Skin epidermis (tissue), 12 donors: ENCODE measurements around the gene DNAH6.

Source experiments
- H3K27ac ChIP-seq, 21 experiments: fragments of 200-600 bp; sonication (generic) in 11 of 21; one replicate each; pipeline ENCODE4 v1.5.0; 2020; ENCODE audit warnings: mild to moderate bottlenecking in 3 of 21, inconsistent platforms in 2 of 21, moderate library complexity in 2 of 21
- H3K4me3 ChIP-seq, 7 experiments: fragments of 200-600 bp; sonication (generic) in 2 of 7; one replicate each; pipeline ENCODE4 v1.5.0; 2020; ENCODE audit warnings: inconsistent platforms in 2 of 7, mild to moderate bottlenecking in 2 of 7, moderate library complexity in 1 of 7

DNAH6 gene

DNA sequence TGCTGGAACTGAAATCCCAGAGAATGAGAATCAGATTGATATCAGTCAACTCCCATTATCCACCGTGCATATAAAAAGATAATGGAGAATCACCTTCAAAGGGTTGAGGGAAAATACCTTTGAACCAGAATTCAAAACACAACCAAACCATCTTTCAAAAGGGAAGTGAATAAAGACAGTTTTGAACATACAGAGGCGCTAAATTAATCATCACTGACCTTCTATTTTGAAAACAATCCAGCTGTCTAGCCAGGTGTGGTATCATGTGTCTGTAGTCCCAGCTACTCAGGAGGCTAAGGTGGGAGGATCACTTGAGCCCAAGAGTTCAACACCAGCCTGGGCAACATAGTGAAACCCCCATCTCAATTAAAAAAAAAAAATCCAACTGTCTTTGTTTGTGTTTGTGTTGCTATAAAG is 300.9 kb downstream of the DNAH6 start:
- Histone ChIP-seq H3K4me3 (no peak overlapping the region), H3K27ac (peak overlapping the region in 1 of 21 experiments; percentile 24)

DNA sequence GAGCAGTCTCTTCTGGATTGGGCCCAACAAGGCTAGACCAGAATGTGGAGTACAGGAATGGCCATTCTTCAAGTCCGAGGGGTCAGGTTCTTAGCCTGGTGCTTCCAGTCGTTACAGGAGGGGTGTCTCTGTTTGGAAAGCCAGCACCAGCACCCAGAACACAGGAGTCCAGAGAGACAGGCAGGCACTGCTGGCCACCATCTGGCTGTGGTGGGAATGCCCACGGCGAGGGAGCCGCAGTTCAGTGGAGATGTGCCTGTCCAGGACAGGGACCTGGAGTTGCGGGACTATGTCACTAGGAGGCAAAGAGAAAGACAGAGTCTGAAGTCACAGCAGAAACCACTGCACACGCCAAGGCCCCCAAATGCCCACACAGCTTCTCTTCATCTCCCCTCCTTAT is 305.5 kb downstream of the DNAH6 start:
- Histone ChIP-seq H3K4me3 (no peak overlapping the region), H3K27ac (no peak overlapping the region)

DNA sequence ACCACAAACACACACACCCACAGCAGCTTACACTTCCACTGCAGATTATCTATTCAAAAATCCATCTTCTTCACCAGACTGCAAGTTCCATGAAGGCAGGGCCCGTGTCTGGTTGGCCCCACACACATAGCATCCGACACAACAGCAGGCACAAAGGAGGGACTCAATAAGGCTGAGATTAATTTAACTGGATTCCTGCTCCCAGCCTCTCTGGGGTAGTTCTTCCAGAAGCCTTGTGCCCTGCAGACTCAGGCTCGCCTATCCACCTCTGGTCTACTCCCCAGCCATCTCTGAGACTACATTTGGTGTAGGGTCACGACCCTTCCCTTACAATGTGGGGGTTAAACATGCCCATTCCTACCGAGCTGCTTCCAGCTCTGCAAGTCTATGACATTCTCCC is 306.9 kb downstream of the DNAH6 start:
- Histone ChIP-seq H3K27ac (no peak overlapping the region), H3K4me3 (no peak overlapping the region)

DNA sequence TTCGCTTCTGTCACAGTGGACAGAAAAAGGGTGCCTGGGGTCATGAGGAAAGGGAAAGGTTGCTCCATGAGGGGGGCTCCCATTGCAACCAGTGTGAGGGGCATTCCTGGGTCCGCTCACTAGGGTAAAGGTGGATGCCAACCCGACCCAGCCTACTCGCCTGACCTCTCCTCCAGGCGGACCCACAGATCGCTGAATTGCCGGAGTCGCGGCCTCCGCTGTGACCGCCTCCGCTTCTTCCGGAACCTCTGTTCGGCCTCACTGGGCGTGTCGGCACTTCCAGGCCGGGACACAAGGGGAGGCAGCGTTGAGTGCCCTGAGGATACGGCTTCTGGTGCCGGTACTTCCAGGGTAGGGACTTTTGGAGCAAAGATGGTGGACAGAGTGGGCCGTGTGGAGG is 307.5 kb downstream of the DNAH6 start:
- H3K4me3 ChIP-seq, result no peak overlapping the region
- H3K27ac ChIP-seq, result no peak overlapping the region

DNA sequence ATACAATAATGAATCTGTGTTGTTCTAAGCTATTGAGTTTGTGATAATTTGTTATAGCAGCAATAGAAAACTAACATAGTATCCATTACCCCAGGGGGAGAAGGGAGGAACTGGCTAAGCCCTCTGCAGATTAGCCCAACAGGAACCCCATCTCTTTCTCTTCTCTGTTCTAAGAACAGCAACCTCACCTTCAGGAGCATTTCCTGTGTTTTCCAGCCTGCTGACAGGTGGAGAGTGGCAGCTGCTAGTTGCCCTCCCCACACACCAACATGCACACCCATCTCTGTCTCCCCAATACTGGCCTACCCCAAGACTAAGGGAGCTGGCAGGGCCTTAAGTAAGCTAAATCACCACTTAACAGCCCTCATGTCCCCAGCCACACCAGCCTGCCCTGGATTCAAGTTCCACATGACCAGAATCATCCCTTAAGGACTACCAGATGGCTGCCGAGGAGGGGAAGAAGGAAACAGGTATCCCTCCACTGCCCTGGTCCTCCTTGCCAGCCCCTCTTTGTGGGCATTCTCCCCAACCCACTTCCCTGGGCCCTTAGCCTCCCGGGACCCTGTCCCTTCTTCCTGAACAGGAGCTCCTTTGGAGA is 311.8 kb downstream of the DNAH6 start:
- Histone ChIP-seq H3K27ac (no peak overlapping the region), H3K4me3 (no peak overlapping the region)

DNA sequence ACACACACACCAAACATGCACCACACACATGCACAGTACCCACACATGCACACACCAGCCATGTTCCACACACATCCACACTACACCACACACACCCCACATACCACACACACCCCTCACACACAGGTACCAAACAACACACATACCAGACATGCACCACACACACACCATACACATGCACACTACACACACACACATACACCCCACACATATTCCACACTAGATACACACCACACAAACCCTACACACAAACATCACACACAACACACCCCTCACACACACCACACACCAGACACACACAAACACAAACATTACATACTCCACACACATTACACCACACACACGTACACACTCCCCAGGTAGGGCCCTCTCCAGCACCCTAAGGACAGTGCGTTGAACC is 313.4 kb downstream of the DNAH6 start:
- H3K27ac ChIP-seq, result peak overlapping the region in 2 of 21 experiments; percentile 20 to 58
- H3K4me3 ChIP-seq, result no peak overlapping the region

DNA sequence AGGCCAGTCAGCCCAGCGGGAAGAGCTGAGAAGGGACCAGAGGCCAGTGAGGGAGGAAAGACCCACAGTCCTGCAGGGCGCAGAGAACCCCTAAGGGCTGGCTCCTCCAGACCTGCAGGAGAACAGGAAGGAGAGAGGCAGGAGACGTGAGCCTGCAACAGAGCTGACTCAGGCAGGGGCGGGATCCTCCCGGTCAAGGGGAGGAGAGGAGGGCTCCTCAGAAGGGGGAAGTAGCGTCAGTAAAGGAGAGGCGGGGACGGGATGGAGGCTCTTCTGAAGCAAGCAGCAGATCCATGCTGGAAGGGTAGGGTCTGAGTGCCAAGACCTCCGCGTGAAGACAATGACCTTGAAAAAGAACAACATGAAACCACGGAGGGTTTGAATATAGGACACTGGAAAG is 313.8 kb downstream of the DNAH6 start:
- Histone ChIP-seq H3K27ac (peak overlapping the region in 2 of 21 experiments; percentile 58 to 89), H3K4me3 (no peak overlapping the region)

DNA sequence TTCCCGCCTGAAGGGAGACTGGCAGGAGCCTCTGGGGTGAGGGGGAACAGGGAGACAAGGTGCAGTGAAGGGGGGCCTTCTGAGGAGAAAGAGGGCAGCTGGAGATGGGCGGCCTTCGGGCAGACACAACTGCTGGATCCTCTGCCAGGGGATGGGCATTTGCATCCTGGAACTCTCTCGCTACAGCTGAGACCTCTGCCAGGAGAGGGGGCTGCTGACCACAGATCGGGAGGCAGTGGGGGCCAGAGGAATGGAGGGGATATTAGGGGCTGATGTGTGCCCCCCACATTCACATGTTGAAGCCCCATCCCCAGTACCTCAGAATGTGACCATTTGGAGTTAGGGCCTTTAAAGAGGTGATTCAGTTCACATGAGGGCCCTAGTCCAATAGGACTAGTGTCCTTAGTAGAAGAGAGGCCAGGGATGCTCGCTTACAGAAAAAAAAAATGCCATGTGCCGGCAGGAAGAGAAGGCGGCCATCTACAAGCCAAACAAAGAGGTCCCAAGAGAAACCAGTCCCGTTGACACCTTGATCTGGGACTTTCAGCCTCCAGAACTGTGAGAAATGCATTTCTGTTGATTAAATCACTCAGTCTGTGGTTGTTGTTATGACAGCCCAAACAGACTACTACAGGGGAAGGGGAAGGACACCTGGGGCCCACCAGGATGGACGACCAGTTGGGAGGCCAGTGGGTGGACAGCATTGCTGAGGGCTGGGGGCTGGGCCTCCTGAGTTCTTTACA is 314.6 kb downstream of the DNAH6 start:
- Histone ChIP-seq H3K27ac (peak overlapping the region in 2 of 21 experiments; percentile 58 to 89), H3K4me3 (no peak overlapping the region)

DNA sequence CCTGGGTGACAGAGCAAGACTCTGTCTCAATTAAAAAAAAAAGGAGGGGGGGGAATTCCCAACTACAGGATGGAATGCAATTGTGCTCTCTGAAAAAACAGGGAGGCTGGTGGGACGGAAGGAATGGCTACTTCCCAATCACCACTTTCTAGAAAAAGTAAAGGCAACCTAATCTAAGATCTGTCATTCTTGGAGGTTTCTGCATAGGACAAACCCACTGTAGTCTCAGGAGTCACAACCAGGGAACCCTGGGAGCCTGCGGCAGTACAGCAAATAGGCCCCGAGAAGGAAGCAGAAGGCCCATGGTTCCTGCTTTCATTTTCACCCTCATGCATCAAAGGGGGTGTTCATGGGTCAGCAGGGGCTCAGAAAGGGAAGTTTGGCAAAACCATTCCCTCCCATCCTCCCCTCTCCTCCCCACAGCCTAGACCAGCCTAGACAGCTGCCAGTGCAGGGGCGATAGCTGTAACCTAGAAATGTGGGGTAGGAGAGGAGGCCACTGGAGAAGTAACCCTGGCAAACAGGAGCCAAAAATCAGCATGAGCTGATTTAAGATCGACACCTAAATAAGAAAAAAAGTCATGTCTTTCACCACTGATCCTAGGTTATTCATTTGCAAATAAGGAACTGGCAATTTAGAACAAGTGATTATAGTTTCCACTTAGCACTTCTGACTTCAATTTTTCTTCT is 316.6 kb downstream of the DNAH6 start:
- no peak overlapping the region for H3K4me3 ChIP-seq
- peak overlapping the region in 11 of 21 experiments; percentile 18 to 89 (median 62) for H3K27ac ChIP-seq

DNA sequence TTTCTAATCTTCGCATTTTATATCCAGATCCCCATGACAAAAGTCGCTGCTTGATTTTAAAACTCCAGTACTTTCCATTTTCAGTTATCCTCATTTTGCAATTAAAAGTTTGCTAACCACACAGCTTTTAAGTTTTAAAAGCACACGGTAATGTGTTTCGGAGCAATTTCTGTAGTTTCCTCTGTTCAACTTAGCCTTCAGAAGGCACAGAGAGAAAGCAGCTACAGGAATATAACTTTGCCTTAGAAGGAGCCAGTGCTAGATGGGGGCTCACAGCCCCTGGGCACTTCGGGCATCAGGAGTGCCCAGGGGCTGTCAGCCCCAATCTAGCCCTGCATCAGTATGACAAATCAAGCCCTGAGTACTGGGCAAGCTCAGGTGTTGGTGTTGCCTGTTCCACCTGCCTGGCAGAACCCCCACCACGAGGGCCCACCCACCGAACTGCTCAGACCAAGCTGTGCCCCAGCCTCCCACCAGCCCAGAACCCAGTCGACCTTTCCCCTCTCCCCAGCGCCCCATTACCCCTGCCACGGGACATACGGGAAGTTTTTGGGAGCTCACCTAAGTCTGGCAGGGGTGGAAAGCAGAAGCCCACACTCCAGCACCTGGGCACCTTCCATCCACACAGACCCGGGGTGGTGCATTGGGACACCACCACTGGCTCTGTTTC is 317.3 kb downstream of the DNAH6 start:
- Histone ChIP-seq H3K27ac (peak overlapping the region in 12 of 21 experiments; percentile 18 to 89 (median 62)), H3K4me3 (no peak overlapping the region)

DNA sequence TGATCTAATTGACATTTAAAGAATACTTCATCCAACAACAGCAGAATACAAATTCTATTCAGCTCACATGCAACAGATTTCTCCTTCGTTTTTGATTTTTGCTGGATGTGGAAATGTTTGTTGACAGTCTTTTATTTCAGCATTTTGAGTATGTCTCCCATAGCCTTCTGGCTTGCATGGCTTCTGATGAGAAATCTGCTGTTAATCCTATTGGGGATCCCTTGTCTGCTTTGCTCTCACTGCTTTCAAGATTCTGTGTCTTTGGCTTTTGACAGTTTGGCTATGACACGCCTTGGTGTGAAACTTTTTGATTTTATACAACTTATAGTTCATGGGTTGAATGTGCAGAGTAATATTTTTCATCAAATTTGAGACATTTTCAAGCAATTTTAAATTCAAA is 319.9 kb downstream of the DNAH6 start:
- Histone ChIP-seq H3K4me3 (no peak overlapping the region), H3K27ac (no peak overlapping the region)

DNA sequence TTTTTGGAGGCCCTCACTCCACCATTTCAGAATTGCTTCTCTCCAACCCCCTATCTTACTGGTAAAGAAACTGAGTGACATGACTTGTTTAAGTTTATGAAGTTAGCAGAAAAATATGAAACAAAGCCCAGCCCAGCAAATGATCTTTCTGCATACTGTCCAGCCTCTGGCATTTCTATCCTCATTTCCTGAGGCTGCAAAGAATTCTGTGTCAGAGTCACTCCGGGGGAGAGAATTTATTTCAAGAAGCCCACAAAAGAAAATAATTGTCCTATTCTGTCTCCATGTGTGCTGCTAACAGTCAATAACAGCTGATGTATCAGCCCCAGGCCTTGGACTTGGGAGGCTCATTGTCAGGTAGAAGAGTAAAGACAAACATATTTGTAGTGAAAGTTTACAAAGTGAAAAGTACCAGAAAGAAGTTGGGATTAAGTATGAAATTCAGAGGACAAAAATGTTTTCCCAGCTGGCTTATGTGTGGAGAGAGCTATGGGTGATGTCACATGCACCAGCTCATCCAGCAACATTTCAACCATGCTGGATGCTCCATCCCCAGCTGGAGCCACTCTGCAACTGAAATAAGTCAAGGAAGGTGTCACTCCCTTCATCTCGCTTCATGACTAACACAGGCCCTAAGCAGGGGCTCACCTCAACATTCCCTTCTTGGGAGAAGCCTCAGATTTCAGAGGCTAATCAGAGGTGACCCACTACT is 322.3 kb downstream of the DNAH6 start:
- H3K27ac ChIP-seq, result peak overlapping the region in 3 of 21 experiments; percentile 6 to 52 (median 44)
- no peak overlapping the region for H3K4me3 ChIP-seq

DNA sequence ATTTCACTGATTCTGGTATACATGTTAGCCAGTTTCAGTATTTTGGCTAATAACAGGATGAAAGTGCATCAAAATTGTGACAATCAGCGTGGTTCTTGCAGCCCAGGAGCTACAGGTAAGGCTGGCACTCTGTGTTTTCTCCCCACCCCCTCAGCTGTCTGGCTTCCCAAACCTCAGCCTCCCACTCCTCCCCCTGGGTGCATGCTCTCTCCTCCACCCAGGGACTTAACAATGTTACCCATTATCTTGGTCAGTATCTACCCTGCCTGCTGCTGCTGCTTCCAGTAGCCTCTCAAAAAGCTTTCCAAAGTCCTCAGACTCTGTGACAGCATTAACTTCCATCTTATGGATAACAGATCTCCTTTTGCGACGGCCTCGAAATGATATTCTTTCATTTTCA is 323.6 kb downstream of the DNAH6 start:
- H3K4me3 ChIP-seq, result no peak overlapping the region
- peak overlapping the region in 6 of 21 experiments; percentile 7 to 97 (median 60) for H3K27ac ChIP-seq

DNA sequence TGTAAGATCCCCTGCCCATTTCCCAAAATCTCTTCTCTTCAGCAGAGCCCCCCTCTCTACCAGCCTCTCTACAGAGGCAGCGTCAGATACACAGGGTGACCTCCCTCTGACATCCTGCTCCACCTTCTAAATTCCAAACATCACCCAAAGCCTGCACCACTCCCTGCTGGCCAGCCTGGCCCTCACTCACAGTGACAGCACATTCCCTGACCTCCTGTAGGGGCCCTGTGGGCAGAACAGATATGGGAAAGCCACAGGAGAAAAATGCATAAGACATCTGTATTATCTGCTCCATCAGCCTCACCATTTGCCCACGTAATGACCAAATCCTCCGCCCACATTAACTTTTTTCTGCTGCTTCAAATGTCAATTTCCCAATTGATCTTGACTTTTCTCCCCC is 324.0 kb downstream of the DNAH6 start:
- peak overlapping the region in 7 of 21 experiments; percentile 7 to 97 (median 56) for H3K27ac ChIP-seq
- no peak overlapping the region for H3K4me3 ChIP-seq

DNA sequence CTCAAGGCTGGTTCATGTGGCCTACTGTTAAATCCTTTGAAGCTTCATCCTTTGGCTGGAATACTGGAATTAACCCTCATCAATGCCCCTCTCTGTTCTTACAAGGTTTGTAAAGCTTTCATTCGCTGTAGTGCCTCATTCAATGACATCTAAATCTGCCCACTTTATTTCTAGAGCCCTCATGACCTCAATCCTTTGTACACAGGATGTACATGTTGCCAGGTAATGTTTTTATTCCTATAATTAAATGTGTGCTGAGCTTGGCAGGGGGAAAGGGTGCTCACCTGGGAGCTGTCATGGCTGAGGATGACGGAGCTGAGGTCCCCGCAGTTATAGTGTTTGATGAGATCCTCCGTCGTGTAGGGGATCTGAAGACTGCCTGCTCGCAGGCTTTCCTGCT is 325.3 kb downstream of the DNAH6 start:
- Histone ChIP-seq H3K4me3 (no peak overlapping the region), H3K27ac (peak overlapping the region in 4 of 21 experiments; percentile 21 to 97 (median 75))

DNA sequence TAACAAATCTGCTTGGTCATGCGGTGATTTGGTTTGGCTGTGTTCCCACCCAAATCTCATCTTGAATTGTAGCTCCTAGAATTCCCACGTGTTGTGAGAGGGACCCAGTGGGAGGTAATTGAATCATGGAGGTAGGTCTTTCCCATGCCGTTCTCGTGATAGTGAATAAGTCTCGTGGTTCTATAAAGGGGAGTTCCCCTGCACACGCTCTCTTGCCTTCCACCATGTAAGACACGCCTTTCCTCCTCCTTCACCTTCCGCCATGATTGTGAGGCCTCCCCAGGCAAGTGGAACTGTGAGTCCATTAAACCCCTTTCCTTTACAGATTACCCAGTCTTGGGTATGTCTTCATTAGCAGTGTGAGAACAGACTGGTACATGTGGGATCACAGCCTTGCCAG is 327.8 kb downstream of the DNAH6 start:
- Histone ChIP-seq H3K4me3 (no peak overlapping the region), H3K27ac (peak overlapping the region in 5 of 21 experiments; percentile 85 to 97 (median 95))

DNA sequence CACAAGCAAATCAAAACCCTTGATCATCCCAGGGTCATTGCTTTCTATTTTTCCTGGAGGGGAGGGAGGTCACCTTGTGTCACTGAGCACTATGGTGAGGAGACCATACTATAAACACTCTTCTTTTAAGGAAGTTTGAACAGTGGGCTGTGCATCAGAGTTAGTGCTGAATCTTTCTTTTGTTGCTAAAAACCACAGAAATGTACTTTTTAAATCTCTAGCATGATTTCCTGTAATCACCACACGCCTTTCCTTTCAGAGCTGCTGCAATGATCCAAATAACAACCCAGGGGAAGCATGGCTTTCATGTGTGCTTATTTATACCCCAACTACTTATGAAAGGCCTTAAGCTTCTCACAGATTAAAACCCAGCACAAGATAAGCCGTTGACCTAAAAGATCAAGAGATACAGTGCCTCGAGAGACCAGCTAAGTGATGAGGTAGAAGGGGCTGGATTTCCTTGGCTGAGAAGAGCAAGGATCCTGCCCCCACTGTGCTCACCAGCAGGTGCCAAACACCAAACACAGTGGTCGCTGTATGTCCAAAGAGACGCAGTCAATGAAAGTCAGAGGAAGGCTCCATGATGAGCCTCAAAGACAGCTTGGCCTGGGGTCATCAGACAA is 329.9 kb downstream of the DNAH6 start:
- no peak overlapping the region for H3K4me3 ChIP-seq
- peak overlapping the region in 19 of 21 experiments; percentile 25 to 97 (median 75) for H3K27ac ChIP-seq

DNA sequence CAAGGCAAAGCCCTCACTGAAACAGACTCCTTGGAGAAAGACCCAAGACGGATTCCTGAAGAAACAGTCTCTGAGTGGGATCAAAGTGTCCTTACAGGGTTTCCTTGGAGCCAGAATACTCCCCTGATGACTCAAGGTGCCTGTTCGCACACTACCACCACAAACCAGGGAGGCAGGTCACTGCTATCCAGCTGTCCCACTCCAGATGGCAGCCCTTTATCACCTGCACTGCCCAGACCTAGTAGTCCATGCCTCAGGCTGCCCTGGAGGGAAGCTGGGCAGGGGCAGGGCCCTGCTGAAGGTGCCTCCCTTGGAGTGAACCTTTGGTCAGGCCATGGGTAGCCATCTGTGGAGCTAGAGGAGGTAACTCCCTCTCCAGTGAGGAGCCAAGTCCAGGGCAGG is 330.4 kb downstream of the DNAH6 start:
- H3K27ac ChIP-seq, result peak overlapping the region in 19 of 21 experiments; percentile 25 to 97 (median 75)
- no peak overlapping the region for H3K4me3 ChIP-seq
